GM12878 (cell line): Measurements from ENCODE around the gene BTBD6. TPM values are rescaled to one million over a fixed set of nuclear protein-coding genes. Genes with fewer than 3 reads are reported as not detected.

Experiments used
- CREM ChIP-seq: IDR thresholded peaks from 2 replicates; pipeline ENCODE4 v1.6.1; 2014; ENCODE audit warnings: antibody characterized with exemption, low read depth
- E4F1 ChIP-seq: fragments of 450-650 bp; IDR thresholded peaks from 2 replicates; pipeline ENCODE4 v1.6.1; 2018; ENCODE audit warnings: borderline replicate concordance, mild to moderate bottlenecking; ENCODE audit not compliant: partially characterized antibody
- EGR1 ChIP-seq, 2 experiments: IDR thresholded peaks; 1 replicate in 1 of 2; 2 replicates in 1 of 2; pipeline ENCODE4 v1.6.1; 2011 to 2012; ENCODE audit warnings: low read depth in 2 of 2, low read length in 2 of 2, borderline replicate concordance in 1 of 2, mild to moderate bottlenecking in 1 of 2, moderate library complexity in 1 of 2
- ELK1 ChIP-seq: IDR thresholded peaks from 2 replicates; pipeline ENCODE4 v1.6.1; 2012; ENCODE audit warnings: low read depth, low read length, improper control_type of control experiment
- FOXK2 ChIP-seq: fragments of 450-650 bp; IDR thresholded peaks from 2 replicates; pipeline ENCODE4 v1.6.1; 2017; ENCODE audit warnings: mild to moderate bottlenecking, moderate library complexity
- GATAD2B ChIP-seq: fragments of 450-650 bp; conservative IDR thresholded peaks from 2 replicates; pipeline ENCODE4 v1.6.1; 2017; ENCODE audit warnings: low read depth, mild to moderate bottlenecking, moderate library complexity
- MTA2 ChIP-seq: fragments of 450-650 bp; IDR thresholded peaks from 2 replicates; pipeline ENCODE4 v1.6.1; 2016; ENCODE audit warnings: low read depth, mild to moderate bottlenecking, moderate library complexity
- NR2F1 ChIP-seq: fragments of 450-650 bp; conservative IDR thresholded peaks from 2 replicates; pipeline ENCODE4 v1.6.1; 2017; ENCODE audit warnings: mild to moderate bottlenecking
- SIN3A ChIP-seq: IDR thresholded peaks from 2 replicates; pipeline ENCODE4 v1.6.1; 2012; ENCODE audit warnings: low read depth, low read length, improper control_type of control experiment
- SMARCA5 ChIP-seq: fragments of 450-650 bp; IDR thresholded peaks from 2 replicates; pipeline ENCODE4 v1.6.1; 2017; ENCODE audit warnings: mild to moderate bottlenecking
- SREBF1 ChIP-seq: IDR thresholded peaks from 2 replicates; pipeline ENCODE4 v1.6.1; 2012; ENCODE audit warnings: mild to moderate bottlenecking, low read length
- YBX1 ChIP-seq: fragments of 450-650 bp; IDR thresholded peaks from 2 replicates; pipeline ENCODE4 v1.6.1; 2016; ENCODE audit warnings: antibody characterized with exemption
- ZZZ3 ChIP-seq: IDR thresholded peaks from 2 replicates; pipeline ENCODE4 v1.6.1; 2011; ENCODE audit warnings: low read depth; ENCODE audit not compliant: control insufficient read depth, insufficient read length
- polyA plus RNA-seq, 11 experiments: library from polyadenylated mRNA; depleted of rRNA in 4 of 11; unstranded in 6 of 11; stranded (reverse) in 5 of 11; fragments of >200 nt; fragmentation: Nextera tagmentation in 4 of 11; fragmentation: Illumina TruSeq in 1 of 11; extraction: Ambion mirVana in 4 of 11; extraction: Trizol in 1 of 11; gene quantifications; 1 replicate in 1 of 11; 2 replicates in 10 of 11; pipeline versions ENCODE4 v1.2.1 to v1.2.3, GENCODE V29; 2011 to 2016; ENCODE audit warnings: inconsistent platforms in 2 of 11, missing spikeins in 2 of 11, low read depth in 1 of 11
- total RNA-seq, 4 experiments: library from RNA; depleted of rRNA in 3 of 4; stranded (reverse); fragments of >200 nt in 3 of 4; fragmentation: Illumina TruSeq in 1 of 4; extraction: Trizol in 1 of 4; gene quantifications; 2 replicates each; pipeline versions ENCODE4 v1.2.1 to v1.2.3, GENCODE V29; 2013 to 2021
- TF ChIP-seq, protein P1 (sequence below), 3 experiments: IDR thresholded peaks in 2 of 3; conservative IDR thresholded peaks in 1 of 3; 2 replicates each; pipeline ENCODE4 v1.5.1; 2011; ENCODE audit warnings: low read depth in 3 of 3, low read length in 3 of 3, mild to moderate bottlenecking in 3 of 3, control low read depth in 2 of 3, moderate library complexity in 2 of 3, inconsistent platforms in 1 of 3, mixed read lengths in 1 of 3; ENCODE audit not compliant: control insufficient read depth in 2 of 3, insufficient read depth in 1 of 3; ENCODE audit errors: extremely low read depth in 1 of 3
- TF ChIP-seq, protein P2 (sequence below): fragments of 450-650 bp; formaldehyde crosslinking; IDR thresholded peaks from 2 replicates; pipeline ENCODE4 v1.5.0; 2022; ENCODE audit warnings: mild to moderate bottlenecking, missing genetic modification characterization
- TF ChIP-seq, protein P3 (sequence below): IDR thresholded peaks from 2 replicates; pipeline ENCODE4 v1.6.1; 2012; ENCODE audit warnings: low read depth, low read length, improper control_type of control experiment

The BTBD6 gene
- total and polyA plus RNA-seq, 10 of the 15 experiments (the other 5 are each of a cell fraction or from before 2014, with no cell fraction given) = 1.4 to 36.5 (median 15.8) TPM

DNA sequence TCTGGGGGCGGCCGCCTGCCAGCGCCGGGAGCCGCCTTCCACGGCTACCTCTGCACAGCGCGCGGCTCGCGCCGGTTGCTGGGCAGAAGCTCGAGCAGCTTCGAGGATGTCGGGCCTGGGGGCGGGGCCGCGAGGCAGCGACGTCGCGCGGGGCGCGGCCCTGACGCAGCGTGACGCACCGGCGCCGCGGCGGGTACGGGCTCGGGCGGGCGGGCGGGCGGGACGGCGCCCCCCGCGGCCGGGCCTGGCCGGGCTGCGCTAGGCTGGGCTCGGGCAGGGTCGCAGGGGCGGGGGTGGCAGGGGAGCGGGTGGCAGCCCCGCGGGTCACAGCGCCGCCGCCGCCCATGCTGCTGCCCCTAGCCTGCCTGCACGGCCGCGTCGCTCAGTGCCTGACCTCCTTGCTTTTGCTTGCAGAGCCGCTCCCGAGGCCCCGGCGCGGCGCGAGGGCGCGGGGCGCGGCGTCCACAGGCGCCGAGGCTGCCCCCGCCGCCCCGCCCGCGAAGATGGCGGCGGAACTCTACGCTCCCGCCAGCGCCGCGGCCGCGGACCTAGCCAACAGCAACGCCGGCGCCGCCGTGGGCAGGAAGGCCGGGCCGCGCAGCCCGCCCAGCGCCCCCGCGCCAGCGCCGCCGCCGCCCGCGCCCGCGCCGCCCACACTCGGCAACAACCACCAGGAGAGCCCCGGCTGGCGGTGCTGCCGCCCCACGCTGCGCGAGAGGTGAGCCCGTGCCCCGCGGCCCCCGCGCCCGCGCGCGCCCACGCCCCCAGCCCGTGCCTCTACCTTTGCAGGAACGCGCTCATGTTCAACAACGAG is at the start of gene BTBD6 (continued):
- no peak for TF ChIP-seq E4F1
- TF ChIP-seq YBX1 = no peak
- TF ChIP-seq NR2F1 = peak; percentile 50
- 0 out of 2 replicates have a peak, but pooled peaks have one; percentile 27 for TF ChIP-seq SMARCA5
- peak; percentile 32; the same call in 1 of the 2 replicates for TF ChIP-seq GATAD2B
- TF ChIP-seq, protein P1, sequence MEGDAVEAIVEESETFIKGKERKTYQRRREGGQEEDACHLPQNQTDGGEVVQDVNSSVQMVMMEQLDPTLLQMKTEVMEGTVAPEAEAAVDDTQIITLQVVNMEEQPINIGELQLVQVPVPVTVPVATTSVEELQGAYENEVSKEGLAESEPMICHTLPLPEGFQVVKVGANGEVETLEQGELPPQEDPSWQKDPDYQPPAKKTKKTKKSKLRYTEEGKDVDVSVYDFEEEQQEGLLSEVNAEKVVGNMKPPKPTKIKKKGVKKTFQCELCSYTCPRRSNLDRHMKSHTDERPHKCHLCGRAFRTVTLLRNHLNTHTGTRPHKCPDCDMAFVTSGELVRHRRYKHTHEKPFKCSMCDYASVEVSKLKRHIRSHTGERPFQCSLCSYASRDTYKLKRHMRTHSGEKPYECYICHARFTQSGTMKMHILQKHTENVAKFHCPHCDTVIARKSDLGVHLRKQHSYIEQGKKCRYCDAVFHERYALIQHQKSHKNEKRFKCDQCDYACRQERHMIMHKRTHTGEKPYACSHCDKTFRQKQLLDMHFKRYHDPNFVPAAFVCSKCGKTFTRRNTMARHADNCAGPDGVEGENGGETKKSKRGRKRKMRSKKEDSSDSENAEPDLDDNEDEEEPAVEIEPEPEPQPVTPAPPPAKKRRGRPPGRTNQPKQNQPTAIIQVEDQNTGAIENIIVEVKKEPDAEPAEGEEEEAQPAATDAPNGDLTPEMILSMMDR (IDR thresholded peaks at IDR 0.05 in 2 of 3, conservative IDR thresholded peaks at IDR 0.05 in 1 of 3; ENCODE audit: control insufficient read depth in 2 of 3, extremely low read depth in 1 of 3, insufficient read depth in 1 of 3, low read depth in 3 of 3, low read length in 3 of 3) = 0 out of 6 replicates have a peak, but pooled peaks of 1 of the 3 experiments have one; percentile 4
- no peak for TF ChIP-seq ELK1
- no peak for TF ChIP-seq MTA2
- no peak for TF ChIP-seq ZZZ3
- TF ChIP-seq, protein P2, sequence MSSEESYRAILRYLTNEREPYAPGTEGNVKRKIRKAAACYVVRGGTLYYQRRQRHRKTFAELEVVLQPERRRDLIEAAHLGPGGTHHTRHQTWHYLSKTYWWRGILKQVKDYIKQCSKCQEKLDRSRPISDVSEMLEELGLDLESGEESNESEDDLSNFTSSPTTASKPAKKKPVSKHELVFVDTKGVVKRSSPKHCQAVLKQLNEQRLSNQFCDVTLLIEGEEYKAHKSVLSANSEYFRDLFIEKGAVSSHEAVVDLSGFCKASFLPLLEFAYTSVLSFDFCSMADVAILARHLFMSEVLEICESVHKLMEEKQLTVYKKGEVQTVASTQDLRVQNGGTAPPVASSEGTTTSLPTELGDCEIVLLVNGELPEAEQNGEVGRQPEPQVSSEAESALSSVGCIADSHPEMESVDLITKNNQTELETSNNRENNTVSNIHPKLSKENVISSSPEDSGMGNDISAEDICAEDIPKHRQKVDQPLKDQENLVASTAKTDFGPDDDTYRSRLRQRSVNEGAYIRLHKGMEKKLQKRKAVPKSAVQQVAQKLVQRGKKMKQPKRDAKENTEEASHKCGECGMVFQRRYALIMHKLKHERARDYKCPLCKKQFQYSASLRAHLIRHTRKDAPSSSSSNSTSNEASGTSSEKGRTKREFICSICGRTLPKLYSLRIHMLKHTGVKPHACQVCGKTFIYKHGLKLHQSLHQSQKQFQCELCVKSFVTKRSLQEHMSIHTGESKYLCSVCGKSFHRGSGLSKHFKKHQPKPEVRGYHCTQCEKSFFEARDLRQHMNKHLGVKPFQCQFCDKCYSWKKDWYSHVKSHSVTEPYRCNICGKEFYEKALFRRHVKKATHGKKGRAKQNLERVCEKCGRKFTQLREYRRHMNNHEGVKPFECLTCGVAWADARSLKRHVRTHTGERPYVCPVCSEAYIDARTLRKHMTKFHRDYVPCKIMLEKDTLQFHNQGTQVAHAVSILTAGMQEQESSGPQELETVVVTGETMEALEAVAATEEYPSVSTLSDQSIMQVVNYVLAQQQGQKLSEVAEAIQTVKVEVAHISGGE (CRISPR knock-in tag) = no peak
- TF ChIP-seq SREBF1 = no peak
- no peak for TF ChIP-seq SIN3A
- peak; percentile 33 to 72 for TF ChIP-seq EGR1 (IDR thresholded peaks at IDR 0.05; ENCODE audit: borderline replicate concordance in 1 of 2, low read depth in 2 of 2, low read length in 2 of 2)
- TF ChIP-seq, protein P3, sequence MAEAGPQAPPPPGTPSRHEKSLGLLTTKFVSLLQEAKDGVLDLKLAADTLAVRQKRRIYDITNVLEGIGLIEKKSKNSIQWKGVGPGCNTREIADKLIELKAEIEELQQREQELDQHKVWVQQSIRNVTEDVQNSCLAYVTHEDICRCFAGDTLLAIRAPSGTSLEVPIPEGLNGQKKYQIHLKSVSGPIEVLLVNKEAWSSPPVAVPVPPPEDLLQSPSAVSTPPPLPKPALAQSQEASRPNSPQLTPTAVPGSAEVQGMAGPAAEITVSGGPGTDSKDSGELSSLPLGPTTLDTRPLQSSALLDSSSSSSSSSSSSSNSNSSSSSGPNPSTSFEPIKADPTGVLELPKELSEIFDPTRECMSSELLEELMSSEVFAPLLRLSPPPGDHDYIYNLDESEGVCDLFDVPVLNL = no peak
- no peak for TF ChIP-seq FOXK2
- TF ChIP-seq CREM = peak; percentile 61
